Testis (tissue), 3 donors: ENCODE data around the gene BLOC1S3. TPM values are rescaled to one million over a fixed set of nuclear protein-coding genes. Genes with fewer than 3 reads are reported as not detected.

ENCODE experiments used
- DNase-seq: peaks from one replicate; pipeline ENCODE4 v3.0.0-alpha.2; 2019
- H3K27ac ChIP-seq, 2 donors: fragments of 200-600 bp; sonication (generic); one replicate each; pipeline ENCODE4 v1.5.1; 2019
- H3K27me3 ChIP-seq: fragments of 200-600 bp; sonication (generic); one replicate; pipeline ENCODE4 v1.5.1; 2019
- H3K36me3 ChIP-seq: fragments of 200-600 bp; sonication (generic); one replicate; pipeline ENCODE4 v1.5.1; 2017; ENCODE audit warnings: low read depth; ENCODE audit errors: missing control alignments
- H3K4me1 ChIP-seq: fragments of 200-600 bp; sonication (generic); one replicate; pipeline ENCODE4 v1.5.1; 2019
- H3K4me3 ChIP-seq, 2 donors: fragments of 200-600 bp; sonication (generic); one replicate each; pipeline ENCODE4 v1.5.1; 2017 to 2019
- H3K9me3 ChIP-seq: fragments of 200-600 bp; sonication (generic); one replicate; pipeline ENCODE4 v1.5.1; 2017
- POLR2A ChIP-seq: fragments of 450-650 bp; IDR thresholded peaks from one replicate; pipeline ENCODE4 v1.6.1; 2017; ENCODE audit warnings: antibody characterized with exemption, mild to moderate bottlenecking, moderate library complexity
- WGBS, 2 donors: methylation state at CpG; one replicate each; pipeline ENCODE4 v1.1.5; 2018; 5-methylcytosine and 5-hydroxymethylcytosine counted together
- intact Hi-C: fragments of 100-400 bp; cut with DNase I; formaldehyde crosslinking; loops from one replicate; pipeline ENCODE4 v1.15.1; 2023; ENCODE audit warnings: low total_unique reads
- polyA plus RNA-seq: library from polyadenylated mRNA; stranded (reverse); fragments of 350-450 nt; fragmentation: Illumina TruSeq; extraction: RNeasy Lipid Tissue Mini Kit (QIAGEN cat#74804); gene quantifications from one replicate; pipeline ENCODE4 v1.2.3, GENCODE V29; 2014; ENCODE audit warnings: low read depth, low replicate concordance; ENCODE audit not compliant: insufficient read depth
- total RNA-seq, 2 donors: library from RNA; depleted of rRNA; stranded (reverse); fragments of >200 nt; gene quantifications; one replicate each; pipeline ENCODE4 v1.2.3, GENCODE V29; 2016
- TF ChIP-seq, protein P1 (sequence below), 3 experiments: fragments of 450-650 bp in 2 of 3; fragments of 200-600 bp in 1 of 3; sonication (generic) in 1 of 3; IDR thresholded peaks; one replicate each; pipeline ENCODE4 v1.5.1; 2016 to 2019; ENCODE audit warnings: antibody characterized with exemption in 3 of 3, mild to moderate bottlenecking in 2 of 3, moderate library complexity in 1 of 3

The BLOC1S3 gene
- total and polyA plus RNA-seq, 3 donors from 2014 or later = 14.1 to 43.7 (median 38.2) TPM

DNA sequence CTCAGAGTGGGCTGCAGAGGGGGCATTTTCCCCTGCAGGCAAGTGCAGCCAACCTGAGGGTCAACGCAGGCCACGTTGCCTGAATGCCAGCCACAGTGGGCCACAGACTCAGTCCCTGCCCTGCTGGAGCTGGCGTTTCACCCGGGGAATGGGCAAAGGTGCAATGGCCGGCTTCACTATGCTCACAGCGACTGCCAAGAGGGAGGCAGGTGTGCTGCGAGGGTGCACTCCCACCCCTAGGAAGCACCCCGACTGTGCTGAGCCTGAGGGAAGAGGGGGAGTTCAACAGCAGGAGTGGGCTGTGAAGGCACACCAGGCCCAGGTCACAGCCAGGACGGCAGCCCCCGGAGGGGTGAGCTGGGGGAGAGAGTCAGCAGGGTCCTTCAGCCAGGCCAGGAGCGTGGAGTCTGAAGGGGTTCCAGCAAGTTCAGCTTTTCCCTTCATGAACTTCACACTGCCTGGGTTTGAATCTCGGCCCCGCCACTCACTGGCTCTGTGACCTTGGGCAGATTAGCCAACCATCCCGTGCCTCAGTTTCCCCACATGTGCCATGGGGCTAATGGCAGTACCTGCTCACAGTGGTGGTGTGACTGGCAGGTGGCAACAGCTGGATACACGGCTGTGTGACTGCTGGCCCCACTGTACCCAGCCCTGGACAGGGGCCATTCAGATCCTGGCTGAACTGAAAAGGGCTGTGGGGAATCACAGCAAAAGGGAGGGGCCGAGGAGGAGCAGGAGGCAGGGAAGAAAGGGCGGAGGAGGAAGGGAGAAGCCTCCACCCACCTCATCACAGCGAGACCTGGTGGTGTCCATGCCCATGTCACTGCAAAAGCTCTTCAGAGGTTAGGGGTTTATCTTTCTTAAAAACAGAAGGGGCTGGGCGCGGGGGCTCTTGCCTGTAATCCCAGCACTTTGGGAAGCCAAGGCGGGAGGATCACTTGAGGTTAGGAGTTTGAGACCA is 8.2 kb upstream of the BLOC1S3 start:
- intact Hi-C loops = no loop called here
- TF ChIP-seq POLR2A = no peak
- TF ChIP-seq, protein P1, sequence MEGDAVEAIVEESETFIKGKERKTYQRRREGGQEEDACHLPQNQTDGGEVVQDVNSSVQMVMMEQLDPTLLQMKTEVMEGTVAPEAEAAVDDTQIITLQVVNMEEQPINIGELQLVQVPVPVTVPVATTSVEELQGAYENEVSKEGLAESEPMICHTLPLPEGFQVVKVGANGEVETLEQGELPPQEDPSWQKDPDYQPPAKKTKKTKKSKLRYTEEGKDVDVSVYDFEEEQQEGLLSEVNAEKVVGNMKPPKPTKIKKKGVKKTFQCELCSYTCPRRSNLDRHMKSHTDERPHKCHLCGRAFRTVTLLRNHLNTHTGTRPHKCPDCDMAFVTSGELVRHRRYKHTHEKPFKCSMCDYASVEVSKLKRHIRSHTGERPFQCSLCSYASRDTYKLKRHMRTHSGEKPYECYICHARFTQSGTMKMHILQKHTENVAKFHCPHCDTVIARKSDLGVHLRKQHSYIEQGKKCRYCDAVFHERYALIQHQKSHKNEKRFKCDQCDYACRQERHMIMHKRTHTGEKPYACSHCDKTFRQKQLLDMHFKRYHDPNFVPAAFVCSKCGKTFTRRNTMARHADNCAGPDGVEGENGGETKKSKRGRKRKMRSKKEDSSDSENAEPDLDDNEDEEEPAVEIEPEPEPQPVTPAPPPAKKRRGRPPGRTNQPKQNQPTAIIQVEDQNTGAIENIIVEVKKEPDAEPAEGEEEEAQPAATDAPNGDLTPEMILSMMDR (IDR thresholded peaks at IDR 0.05) = no peak
- WGBS, 2 donors = 89 to 90% methylated on average over 13 to 21 of the region's 21 CpGs

DNA sequence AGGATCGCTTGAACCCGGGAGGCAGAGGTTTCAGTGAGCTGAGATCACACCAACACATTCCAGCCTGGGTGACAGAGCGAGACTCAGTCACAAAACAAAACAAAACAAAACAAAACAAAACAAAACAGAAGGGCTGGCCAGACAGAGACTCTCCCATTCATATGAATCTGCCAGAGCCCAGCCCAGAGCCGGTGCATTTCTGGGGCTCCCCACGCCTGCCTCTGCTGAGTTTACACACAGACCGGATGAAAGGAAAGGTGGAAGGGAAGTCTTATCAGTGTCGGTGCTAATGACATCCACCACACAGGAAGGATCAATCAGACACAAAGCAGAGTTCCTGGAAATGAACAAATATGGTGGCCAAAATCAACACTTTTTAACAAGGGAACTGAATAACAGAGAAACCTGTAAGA is 7.4 kb upstream of the BLOC1S3 start:
- TF ChIP-seq POLR2A = no peak
- TF ChIP-seq, protein P1 (IDR thresholded peaks at IDR 0.05) = no peak
- Histone ChIP-seq H3K4me3 (no peak overlapping the region), H3K9me3 (no peaks in the 10 kb centered on the region), H3K27me3 (no peaks in the 10 kb centered on the region), H3K27ac (no peak overlapping the region), H3K4me1 (peaks cover 5% of the 10 kb centered on the region), H3K36me3 (no peaks in the 10 kb centered on the region)
- DNase-seq = no peak
- intact Hi-C loops = no loop called here
- 68 to 76% methylated on average over 7 of the region's 7 CpGs for WGBS, 2 donors

More for the DNA sequence above, 8.2 kb upstream of the BLOC1S3 start:
- H3K36me3 ChIP-seq = no peaks in the 10 kb centered on the region
- H3K9me3 ChIP-seq = no peaks in the 10 kb centered on the region
- H3K4me1 ChIP-seq = peaks cover 5% of the 10 kb centered on the region
- no peak overlapping the region for H3K27ac ChIP-seq
- H3K27me3 ChIP-seq = no peaks in the 10 kb centered on the region
- no peak overlapping the region for H3K4me3 ChIP-seq
- no peak for DNase-seq

DNA sequence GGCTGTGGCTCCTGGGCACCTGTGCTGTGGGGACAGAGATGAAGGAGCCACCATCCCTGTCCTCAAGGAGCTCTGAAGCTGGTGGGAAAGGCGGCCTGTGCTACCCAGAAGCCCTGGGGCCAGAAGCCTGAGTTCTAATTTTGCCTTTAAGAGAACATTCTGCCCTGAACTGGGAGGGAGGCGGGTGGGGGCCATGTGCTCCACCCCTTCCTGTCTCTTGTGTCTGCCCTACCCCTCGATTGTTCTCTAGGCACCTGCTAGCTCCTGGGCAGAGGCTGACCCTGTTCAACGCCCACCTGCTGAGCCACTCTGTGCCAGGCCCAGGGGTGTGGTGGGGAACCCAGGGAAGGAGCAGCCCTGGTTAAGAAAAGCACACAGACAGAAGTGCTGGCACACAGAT is 6.4 kb upstream of the BLOC1S3 start:
- H3K27ac ChIP-seq = no peak overlapping the region
- H3K9me3 ChIP-seq = no peaks in the 10 kb centered on the region
- H3K27me3 ChIP-seq = no peaks in the 10 kb centered on the region
- intact Hi-C loops = no loop called here
- H3K36me3 ChIP-seq = no peaks in the 10 kb centered on the region
- H3K4me3 ChIP-seq = no peak overlapping the region
- H3K4me1 ChIP-seq = peaks cover 2% of the 10 kb centered on the region
- WGBS, 2 donors = 75 to 80% methylated on average over 1 to 4 of the region's 4 CpGs
- no peak for DNase-seq
- TF ChIP-seq, protein P1 (IDR thresholded peaks at IDR 0.05) = no peak
- no peak for TF ChIP-seq POLR2A

DNA sequence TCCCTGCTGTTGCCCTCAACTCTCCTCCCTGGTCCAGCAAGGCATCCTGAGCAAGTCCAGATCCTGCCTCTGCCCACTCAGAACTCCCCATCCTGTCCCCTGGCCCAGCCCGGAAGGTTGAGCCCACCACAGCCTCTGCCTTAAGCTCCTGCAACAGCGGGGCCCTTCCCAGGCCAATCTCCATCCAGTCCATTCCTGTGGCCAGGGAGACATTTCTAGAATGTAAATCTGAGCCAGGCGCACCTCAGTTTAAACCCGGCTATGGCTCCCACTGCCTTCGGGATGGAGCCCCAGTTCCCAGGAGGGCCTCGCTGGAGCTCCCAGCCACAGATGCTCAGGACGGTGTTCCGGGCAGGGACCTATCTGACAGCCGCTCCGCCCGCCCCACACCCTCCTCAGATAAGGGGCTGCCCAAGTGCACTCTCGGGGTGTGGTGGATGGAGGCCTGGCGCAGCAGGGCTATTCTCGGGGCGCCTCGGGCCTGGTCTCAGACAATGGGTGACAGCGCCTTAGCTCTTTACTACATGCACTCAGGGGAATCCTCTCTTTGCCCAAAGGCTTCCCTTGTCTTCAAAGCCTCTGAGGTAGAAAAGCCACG is 5.9 kb upstream of the BLOC1S3 start:
- 93 to 98% methylated on average over 7 to 18 of the region's 18 CpGs for WGBS, 2 donors
- no peak for TF ChIP-seq POLR2A
- TF ChIP-seq, protein P1 (IDR thresholded peaks at IDR 0.05) = no peak
- no peaks in the 10 kb centered on the region for H3K9me3 ChIP-seq
- H3K27ac ChIP-seq = no peak overlapping the region
- no peak overlapping the region for H3K4me3 ChIP-seq
- DNase-seq = no peak
- intact Hi-C loops = no loop called here
- H3K27me3 ChIP-seq = no peaks in the 10 kb centered on the region
- no peaks in the 10 kb centered on the region for H3K36me3 ChIP-seq
- H3K4me1 ChIP-seq = peaks cover 7% of the 10 kb centered on the region
